ENCODE data around the gene CHRM1. TPM values are rescaled to one million over a fixed set of nuclear protein-coding genes. Genes with fewer than 3 reads are reported as not detected.
A peak's percentile ranks its signal among the peaks of the same experiment; 100 is the strongest.

CHRM1 gene, protein sequence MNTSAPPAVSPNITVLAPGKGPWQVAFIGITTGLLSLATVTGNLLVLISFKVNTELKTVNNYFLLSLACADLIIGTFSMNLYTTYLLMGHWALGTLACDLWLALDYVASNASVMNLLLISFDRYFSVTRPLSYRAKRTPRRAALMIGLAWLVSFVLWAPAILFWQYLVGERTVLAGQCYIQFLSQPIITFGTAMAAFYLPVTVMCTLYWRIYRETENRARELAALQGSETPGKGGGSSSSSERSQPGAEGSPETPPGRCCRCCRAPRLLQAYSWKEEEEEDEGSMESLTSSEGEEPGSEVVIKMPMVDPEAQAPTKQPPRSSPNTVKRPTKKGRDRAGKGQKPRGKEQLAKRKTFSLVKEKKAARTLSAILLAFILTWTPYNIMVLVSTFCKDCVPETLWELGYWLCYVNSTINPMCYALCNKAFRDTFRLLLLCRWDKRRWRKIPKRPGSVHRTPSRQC
- total RNA-seq = 100 to 1,000 TPM in 1 of 2 donors, 10 to 100 TPM in 1; 38.1 to 107 TPM

- Histone ChIP-seq H3K4me1 (replicated peaks) (peaks cover 16% of the 10 kb centered on the region), H3K36me3 (no peaks in the 10 kb centered on the region), H3K4me3 (peak within 1 kb of the TSS; percentile 35 to 52), H3K9me3 (no peaks in the 10 kb centered on the region), H3K27ac (peak within 1 kb of the TSS; percentile 74 to 91), H3K27me3 (replicated peaks; ENCODE audit: insufficient read depth) (no peaks in the 10 kb centered on the region)
- peak; percentile 70 for DNase-seq (ENCODE audit: low spot score)
- TF ChIP-seq CTCF (IDR thresholded peaks at IDR 0.05) = peak in 2 of 4 experiments; percentile 13 to 22
- TF ChIP-seq POLR2AphosphoS5 (IDR thresholded peaks at IDR 0.05) = peak; percentile 73
- no peak for TF ChIP-seq POLR2A (IDR thresholded peaks at IDR 0.05)
- intact Hi-C loops (cut with DNase I) = no loop called here
- 19% methylated on average over 9 of the region's 9 CpGs for WGBS
Observed at GRCh38 chr11:62921201-62921572, at the start of gene CHRM1. CHRM1 (minus strand) TSS chr11:62921363; CDS start chr11:62911100, 10,263 bp downstream.

DNA sequence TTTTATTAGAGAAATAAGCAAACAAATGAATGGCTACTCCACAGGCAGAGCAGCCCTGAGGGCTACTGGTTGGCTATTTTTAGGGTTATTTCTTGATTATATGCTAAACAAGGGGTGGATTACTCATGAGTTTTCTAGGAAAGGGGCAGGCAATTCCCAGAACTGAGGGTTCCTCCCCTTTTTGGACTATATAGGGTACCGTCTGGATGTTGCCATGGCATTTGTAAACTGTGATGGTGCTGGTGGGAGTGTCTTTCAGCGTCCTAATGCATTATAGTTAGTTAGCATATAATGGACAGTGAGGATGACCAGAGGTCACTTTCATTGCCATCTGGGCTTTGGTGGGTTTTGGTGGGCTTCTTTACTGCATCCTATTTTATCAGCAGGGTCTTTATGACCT lies 44.4 kb upstream of the CHRM1 start:
- TF ChIP-seq POLR2A (IDR thresholded peaks at IDR 0.05) = no peak
- peaks cover 5% of the 10 kb centered on the region for H3K4me1 ChIP-seq (replicated peaks)
- DNase-seq (ENCODE audit: low spot score) = no peak
- H3K36me3 ChIP-seq = no peaks in the 10 kb centered on the region
- 65% methylated on average over 2 of the region's 2 CpGs for WGBS
- no peaks in the 10 kb centered on the region for H3K27me3 ChIP-seq (replicated peaks; ENCODE audit: insufficient read depth)
- H3K9me3 ChIP-seq = no peaks in the 10 kb centered on the region
- intact Hi-C loops (cut with DNase I) = no loop called here
- H3K4me3 ChIP-seq = no peak overlapping the region
- H3K27ac ChIP-seq = peak overlapping the region in 1 of 2 donors; percentile 56

DNA sequence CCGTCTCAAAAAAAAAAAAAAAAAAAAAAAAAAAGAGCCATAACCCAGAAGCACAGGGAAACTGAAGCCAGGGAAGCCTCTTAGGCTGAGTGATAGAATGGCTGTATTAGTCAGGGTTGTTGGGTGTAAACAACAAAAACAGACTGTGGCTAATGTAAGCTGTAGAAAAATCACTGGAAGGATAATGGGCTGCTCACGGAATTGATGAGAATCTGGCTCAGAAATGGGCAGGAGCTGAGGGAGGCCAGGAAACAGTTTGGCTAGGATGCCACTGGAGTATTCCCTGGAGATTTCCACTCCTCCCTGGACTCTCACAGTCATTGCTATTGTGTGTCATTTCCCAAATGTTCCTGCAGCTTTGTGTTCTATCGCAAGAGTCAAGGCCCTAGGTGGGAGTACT lies 41.2 kb upstream of the CHRM1 start:
- Histone ChIP-seq H3K27me3 (replicated peaks; ENCODE audit: insufficient read depth) (no peaks in the 10 kb centered on the region), H3K36me3 (no peaks in the 10 kb centered on the region), H3K9me3 (no peaks in the 10 kb centered on the region), H3K4me3 (no peak overlapping the region), H3K27ac (no peak overlapping the region), H3K4me1 (replicated peaks) (peaks cover 9% of the 10 kb centered on the region)
- WGBS = 88% methylated on average over 3 of the region's 3 CpGs
- no peak for DNase-seq (ENCODE audit: low spot score)
- intact Hi-C loops (cut with DNase I) = no loop called here
- TF ChIP-seq POLR2AphosphoS5 (IDR thresholded peaks at IDR 0.05) = no peak
- TF ChIP-seq CTCF (IDR thresholded peaks at IDR 0.05) = no peak
- TF ChIP-seq POLR2A (IDR thresholded peaks at IDR 0.05) = no peak

GRCh38 chr11:62961017-62961570 lies 39.9 kb upstream of the CHRM1 start:
- TF ChIP-seq POLR2AphosphoS5 (IDR thresholded peaks at IDR 0.05) = no peak
- TF ChIP-seq CTCF (IDR thresholded peaks at IDR 0.05) = no peak
- no peak for TF ChIP-seq POLR2A (IDR thresholded peaks at IDR 0.05)
- no peak overlapping the region for H3K27ac ChIP-seq
- intact Hi-C loops (cut with DNase I) = no loop called here
- DNase-seq (ENCODE audit: low spot score) = no peak
- H3K4me1 ChIP-seq (replicated peaks) = peaks cover 9% of the 10 kb centered on the region
- H3K4me3 ChIP-seq = no peak overlapping the region
- 82% methylated on average over 4 of the region's 4 CpGs for WGBS
- no peaks in the 10 kb centered on the region for H3K36me3 ChIP-seq
- no peaks in the 10 kb centered on the region for H3K9me3 ChIP-seq
- H3K27me3 ChIP-seq (replicated peaks; ENCODE audit: insufficient read depth) = no peaks in the 10 kb centered on the region

DNA sequence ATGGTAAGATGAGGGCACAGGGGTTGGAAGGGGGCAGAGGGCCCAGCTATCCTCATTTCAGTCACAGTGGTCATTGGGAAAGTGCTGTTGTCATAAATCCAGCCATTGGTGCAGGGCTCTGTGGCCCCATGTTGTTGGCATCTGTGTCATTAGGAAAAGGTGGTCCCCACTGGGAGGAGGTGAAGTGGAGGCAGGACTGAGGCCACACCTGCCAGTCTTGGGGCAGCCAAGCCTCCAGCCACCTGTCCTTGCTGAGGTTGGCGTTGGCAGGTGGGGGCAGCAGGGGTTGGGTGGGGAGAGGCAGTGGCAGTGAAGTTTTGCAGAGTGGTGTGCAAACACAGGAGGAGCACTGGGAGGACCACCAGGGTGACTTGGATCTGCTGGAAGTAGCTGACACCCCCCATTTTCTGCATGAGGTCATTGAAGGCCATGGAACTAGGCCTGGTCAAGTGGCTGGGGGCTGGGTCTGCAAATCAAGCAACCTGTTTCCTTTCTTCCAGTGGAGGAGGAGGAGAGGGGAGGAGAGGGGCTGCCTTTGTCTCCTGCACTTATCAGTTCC lies 38.3 kb upstream of the CHRM1 start:
- 100% methylated on average over 1 of the region's 1 CpG for WGBS
- Histone ChIP-seq H3K36me3 (no peaks in the 10 kb centered on the region), H3K4me1 (replicated peaks) (peaks cover 4% of the 10 kb centered on the region), H3K27me3 (replicated peaks; ENCODE audit: insufficient read depth) (no peaks in the 10 kb centered on the region), H3K27ac (peak overlapping the region; percentile 40 to 64), H3K4me3 (no peak overlapping the region), H3K9me3 (no peaks in the 10 kb centered on the region)
- intact Hi-C loops (cut with DNase I) = no loop called here
- no peak for DNase-seq (ENCODE audit: low spot score)
- no peak for TF ChIP-seq POLR2A (IDR thresholded peaks at IDR 0.05)
- no peak for TF ChIP-seq CTCF (IDR thresholded peaks at IDR 0.05)
- TF ChIP-seq POLR2AphosphoS5 (IDR thresholded peaks at IDR 0.05) = no peak
